GM18508 (cell line): ENCODE data around the gene CYP27C1.

Experiments
- ATAC-seq: cut with Tn5 transposase; IDR thresholded peaks from one replicate; pipeline ENCODE4 v1.9.1; 2021; ENCODE audit warnings: moderate number of reproducible peaks; ENCODE audit not compliant: insufficient read depth, unreplicated experiment

The CYP27C1 gene

GRCh38 chr2:127195140-127196074 is 24.7 kb downstream of the CYP27C1 start:
- ATAC-seq = no peak

DNA sequence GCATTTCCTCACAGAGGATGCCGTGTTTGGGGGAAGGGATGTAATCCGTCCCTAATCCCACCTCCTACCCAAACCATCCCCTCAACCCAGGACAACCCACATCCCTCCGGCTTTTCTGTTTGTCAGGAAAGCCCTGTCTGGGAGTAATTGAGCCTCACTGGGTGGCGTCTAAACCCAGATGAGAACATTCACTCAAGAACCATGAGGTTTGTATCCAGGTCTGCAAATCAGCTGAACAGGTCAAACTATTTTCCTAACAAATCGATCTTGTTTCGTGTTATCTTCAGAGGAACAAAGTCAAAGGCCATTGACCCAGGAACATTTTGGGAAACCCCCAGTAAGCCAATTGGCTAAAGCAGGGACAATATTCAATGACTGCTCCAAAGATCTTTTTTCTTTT is 25.7 kb downstream of the CYP27C1 start:
- no peak for ATAC-seq

GRCh38 chr2:127193967-127194280 is 26.2 kb downstream of the CYP27C1 start:
- ATAC-seq = no peak

DNA sequence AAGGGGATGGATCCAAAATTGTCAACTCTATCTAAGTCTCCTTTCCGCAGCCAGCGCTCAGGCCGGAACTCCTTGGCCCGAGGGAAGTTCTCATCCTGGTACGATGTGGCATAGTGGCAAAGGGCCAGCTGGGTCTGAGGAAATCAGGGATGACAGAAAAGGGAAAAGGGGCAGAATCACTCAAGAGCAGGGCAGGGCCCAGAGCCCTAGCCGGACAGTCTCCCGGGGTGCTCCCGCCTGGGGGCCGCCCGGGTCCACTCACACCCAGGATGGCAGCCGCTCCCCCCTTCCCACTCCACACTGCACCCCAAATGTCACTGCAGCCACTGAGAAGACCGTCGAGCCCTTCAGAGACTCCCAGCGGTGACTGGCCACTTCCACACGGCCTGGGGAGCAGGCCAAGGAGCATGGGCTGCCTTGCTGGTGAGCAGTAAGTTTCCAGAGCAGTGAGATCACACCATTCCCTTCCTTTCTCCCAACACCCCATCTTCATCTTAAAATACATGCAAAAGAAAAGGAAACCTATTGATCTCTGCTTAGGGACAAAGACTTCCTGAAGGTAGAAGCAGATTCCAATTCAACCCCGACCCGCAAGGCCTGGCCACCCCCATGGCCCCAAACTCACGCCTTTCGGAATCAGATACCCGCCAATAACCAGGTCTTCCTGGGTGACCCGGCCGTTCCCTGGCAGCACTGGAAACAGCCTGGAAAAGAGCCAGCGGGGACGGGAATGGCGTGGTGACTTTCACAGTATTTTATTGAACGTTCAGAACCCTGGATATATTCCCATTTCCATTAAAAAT is 26.7 kb downstream of the CYP27C1 start:
- no peak for ATAC-seq

DNA sequence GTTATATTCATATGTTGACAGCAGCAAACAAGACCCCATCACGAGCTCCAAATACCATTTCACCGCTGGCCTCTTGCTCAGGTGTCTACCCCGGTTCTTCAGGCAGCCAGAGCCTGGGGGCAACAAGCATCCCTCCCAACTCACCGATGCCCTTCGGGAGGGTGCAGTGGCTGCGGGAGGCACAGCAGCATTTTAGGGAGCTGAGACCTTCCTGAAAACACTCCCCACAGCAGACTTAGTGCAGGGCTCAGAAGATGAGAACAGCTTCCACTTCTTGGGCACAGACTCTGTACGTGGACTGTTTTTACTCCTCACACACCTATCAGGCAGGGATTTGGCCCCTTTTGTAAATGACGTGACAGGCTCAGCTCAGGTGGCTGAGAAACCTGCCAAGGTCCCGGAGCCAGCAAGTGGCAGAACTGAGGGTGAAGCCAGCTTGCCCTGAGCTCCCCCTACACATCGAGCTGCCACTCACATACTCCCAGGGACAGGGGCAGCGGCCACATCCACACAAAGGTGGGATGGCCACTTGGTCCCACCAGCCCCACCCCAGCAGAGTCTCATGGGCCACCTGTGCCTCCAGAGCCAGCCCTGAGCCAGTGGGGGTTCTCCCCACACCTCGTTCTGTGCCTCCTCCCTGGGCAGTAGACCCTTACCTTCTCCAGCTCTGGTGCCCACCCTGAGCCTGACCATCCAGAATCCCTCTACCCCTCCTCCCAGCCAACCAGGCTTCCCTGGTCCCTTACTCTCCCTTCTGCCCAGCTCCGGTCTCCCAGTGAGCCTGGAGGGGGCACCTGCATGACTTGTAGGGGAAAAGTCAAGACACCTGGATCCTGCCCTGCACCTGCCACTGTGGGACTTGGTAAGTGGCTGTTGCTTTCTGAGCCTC is 28.5 kb downstream of the CYP27C1 start:
- ATAC-seq = no peak

DNA sequence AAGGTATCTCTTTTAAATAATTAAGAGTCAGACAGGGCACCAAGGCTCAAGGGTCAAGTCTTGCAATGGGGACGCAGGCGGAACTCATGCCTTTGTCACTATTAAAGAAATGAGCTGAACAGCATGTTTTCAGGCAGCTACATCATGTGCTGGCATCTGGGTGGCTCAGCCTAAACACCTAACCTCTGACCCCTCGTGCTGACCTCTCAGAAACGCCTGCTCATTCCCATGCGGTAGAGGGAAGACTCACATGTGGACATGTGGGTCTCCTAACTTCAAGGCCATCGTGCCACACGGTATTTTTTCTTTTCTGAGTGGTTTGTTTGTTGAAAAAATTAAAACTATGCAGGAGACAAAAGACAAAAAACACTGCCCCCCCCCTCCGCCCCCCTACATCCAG is 31.3 kb downstream of the CYP27C1 start:
- no peak for ATAC-seq

DNA sequence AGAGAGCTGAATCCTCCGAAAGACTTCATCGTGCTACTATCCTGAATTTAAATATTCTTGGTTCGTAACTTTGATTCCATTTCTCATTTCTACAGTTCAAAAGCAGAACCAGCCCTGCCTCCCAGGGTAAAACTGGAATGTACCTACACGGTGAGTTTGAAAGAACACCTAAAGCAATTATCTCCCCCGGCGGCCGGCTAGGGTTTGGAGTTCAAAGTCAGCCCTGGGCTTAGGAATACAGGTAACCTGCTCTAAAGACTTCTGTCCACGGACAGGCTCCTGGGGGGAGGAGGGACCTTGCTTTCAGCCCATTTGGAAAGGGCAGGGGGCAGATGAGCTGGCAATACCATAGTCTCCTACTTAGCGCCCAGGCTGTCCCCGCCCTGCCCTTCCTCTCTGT is 32.3 kb downstream of the CYP27C1 start:
- ATAC-seq = no peak

- ATAC-seq = no peak
These were observed 32.9 kb downstream of the CYP27C1 start for GRCh38 chr2:127187081-127187775.

DNA sequence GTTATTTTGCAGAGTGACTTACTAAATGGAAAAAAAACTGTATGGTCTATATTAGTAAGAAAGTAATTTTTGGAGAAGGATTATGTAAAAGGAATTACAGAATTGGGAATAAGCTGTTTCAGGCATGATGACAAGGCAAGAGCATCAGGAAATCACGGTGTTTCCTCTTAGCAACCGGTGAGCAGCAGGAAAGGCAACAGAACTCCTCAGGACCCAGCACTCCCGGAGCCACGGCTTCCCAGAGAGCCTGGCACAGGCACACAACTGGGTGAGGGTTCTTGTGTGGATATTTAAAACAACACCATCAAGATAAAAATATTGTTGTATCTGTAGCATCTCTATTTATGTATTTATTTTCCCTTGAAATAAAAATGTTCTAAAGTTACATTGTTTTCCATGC is 34.4 kb downstream of the CYP27C1 start:
- ATAC-seq = no peak

- no peak for ATAC-seq
These were observed 35.0 kb downstream of the CYP27C1 start for GRCh38 chr2:127185093-127185492.

- ATAC-seq = no peak
These were observed 36.3 kb downstream of the CYP27C1 start for GRCh38 chr2:127183771-127184170.

- ATAC-seq = no peak
These were observed 37.3 kb downstream of the CYP27C1 start for GRCh38 chr2:127182626-127183458.

DNA sequence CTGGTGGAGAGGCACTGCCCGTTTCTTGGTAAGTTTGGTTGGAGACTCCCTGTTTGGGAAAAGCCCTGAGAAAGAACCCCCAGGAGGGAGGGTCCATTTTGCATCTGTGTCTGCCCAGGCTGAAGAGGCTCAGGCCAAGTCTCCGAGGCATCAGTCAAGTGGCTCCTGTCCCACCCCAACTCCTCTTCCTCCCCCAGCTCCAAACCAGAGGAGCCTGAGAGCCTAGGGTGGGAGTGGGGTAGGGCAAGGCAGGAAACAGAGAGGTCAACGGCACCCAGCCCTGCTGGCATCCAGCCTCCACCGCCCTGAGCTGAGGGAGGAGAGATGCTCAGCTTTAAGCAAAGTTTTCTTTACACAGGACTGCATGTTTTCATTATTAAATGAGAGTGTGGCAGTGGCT is 38.2 kb downstream of the CYP27C1 start:
- no peak for ATAC-seq

DNA sequence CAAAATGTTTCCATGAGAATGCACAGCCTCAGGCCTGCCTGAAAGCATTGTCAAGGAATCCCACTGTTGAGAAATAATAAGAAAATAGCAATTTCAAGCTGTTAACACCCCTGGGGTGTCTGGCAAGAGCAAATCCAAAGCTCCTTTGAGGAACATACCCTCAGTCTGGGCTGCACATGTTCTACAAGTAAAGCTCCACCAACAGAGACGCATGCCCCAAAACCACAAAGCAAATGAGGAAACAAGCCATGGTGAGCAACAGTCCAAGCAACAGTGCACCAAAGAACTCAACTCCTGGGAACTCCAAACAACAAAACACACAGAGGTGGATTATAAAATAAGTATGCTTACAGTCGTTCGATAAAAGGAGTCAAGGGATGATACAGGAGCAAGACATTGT is 40.3 kb downstream of the CYP27C1 start:
- ATAC-seq = no peak

- ATAC-seq = no peak
These were observed 42.4 kb downstream of the CYP27C1 start for GRCh38 chr2:127177617-127178263.

DNA sequence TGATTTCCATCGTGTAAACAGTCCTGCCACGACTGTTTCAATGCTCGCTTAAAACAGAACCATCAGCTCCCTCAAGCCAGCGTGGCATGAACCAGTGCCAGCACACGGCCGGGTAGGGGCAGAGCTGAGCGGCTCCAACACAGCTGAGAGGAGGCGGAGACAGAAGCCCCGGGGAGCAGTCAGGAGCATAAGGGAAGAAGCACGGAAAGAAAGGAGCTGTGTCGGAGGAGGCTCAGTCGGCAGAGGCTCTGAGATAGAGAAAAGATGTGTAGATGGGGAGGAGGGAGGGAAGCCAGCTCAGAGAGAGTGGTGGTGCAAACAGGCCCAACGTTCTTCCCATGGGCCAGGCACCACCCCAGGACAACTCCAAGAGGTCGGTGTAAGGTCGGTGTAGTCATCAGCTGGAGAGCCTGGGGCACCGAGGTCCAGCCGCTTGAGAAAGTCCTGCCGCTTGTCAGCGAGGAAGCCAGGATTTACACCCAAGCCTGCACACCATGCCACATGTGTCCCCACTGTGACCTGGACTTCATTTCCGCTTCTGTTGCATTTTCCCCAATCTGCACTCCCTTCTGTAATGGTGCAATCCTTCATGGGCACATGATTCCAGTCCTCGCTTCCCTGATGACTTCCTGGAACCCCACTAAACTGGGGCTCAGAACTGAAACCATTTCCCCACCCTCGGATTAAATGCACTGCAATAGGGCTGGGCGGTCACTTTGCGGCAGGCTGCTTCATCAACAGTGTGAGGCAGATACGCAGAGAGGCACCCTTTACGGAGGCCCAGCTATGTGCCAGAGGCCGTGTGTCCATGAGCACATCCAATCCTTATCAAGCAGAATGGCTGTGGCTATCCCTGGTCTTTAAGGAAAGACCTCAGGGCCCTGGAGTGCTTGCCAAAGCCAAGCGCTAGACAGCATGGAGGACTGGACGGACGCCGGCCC is 43.5 kb downstream of the CYP27C1 start:
- ATAC-seq = no peak

- ATAC-seq = no peak
These were observed 44.2 kb downstream of the CYP27C1 start for GRCh38 chr2:127175751-127176354.
